NCI-H2196 treated with DMSO at 0.1 percent for 48 hours (cell line): Measurements from ENCODE around the gene APBB2.
"Not testable (repeated sequence)": the region's sequence is repeated elsewhere in the genome, so short reads cannot be mapped to it uniquely, and the experiment has no call there.

Source experiments
- DNase-seq: peaks from one replicate; lab custom pipeline; 2025; ENCODE audit not compliant: unreplicated experiment; lab: John Stamatoyannopoulos, UW

APBB2 gene

DNA sequence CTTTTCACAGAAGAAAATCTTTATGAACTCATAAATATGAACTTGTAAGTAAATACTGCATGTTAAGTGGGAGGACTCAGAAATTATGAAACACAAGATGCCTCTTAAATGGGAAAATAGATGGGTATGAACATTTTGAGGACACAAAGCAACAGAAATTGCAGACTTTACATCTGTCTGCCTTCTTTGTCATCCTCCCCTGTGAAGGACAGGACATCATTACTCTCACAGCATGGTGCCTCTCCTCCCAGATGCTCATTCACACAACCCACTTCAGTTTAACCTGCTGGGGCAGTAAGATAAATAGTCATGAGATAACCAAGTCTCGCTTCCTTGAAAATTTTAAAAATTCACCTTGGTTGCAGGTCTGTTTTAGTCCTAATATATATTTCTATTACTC is 144.5 kb downstream of the APBB2 start:
- DNase-seq = no peak

DNA sequence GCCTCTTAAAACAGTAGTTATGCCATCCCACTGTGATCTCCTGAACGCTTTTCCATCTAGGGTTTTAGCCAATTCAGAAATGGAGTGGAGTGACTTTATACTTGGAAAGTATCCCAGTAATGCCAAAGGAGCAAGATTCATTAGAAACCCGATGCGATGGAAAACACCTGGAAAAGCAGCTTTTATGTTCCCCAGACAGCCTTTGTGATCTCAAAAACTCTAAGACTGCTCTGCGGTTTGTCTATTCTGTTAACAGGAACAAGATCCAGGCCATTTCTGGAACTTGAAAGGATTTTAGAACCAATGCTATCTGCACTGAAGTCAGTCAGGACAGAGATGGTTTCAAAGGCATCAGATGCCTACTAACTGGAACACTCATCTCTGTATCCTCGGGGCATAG is 145.1 kb downstream of the APBB2 start:
- no peak for DNase-seq

DNA sequence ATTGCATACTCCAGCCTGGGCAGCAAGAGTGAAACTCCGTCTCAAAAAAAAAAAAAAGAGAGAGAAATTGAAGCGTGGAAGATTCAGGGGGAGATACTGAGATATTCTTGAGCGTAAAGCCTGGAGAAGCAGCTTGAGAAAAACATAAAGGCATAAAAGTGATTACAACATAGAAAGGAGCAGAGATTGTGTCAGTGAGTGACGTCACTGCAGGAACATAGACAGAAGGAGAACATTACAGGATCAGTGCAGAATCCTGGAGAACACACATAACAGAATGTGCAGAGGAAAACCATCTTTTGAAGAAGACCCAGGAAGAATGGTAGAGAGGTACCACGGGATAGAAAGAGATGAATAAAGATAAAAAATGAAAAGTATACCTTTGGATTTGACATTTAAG is 147.0 kb downstream of the APBB2 start:
- no peak for DNase-seq

DNA sequence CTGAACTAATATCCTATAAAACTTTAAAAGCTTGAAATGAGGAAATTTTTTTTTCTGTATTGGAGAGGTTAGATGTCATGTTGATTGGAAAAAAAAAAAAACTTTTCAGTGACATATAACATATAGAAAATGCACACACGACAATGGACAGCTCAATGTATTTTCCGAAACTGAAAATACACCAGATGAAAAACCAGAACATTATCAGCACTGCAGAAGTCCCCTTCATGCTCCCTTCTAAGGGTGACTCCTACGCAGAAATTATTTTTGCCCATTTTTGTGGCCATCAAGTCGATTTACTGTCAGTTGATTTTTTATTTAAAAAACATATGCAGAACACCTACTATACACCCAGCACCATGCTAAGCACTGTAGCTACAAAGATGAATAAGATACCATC is 148.3 kb downstream of the APBB2 start:
- DNase-seq = no peak

DNA sequence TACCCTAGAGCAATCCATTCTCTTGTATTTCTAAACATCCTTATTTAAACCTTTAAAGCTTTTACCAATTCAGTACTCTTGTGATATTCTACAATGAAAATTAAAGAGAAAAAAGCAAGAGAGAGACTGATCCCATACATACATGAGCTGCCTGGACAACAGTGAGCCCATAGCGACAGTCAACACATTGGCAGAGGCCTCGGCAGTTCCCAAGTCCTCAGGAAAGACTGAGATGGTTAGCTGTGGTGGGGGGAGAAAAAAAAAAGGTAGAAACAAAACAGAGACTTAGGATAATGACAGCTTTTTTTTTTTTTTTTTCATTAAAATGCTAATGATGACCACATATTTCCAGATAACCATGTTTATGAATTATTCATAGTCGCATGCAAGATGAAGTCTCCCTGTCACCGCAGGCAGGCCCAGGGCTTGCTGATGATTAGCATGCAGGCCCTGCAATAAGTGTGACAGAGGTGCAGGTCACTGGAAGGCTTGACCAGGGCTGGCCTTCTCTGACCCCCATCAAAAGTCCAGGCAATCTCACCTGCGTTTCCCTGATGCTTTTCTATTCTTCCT is 148.8 kb downstream of the APBB2 start:
- no peak for DNase-seq

DNA sequence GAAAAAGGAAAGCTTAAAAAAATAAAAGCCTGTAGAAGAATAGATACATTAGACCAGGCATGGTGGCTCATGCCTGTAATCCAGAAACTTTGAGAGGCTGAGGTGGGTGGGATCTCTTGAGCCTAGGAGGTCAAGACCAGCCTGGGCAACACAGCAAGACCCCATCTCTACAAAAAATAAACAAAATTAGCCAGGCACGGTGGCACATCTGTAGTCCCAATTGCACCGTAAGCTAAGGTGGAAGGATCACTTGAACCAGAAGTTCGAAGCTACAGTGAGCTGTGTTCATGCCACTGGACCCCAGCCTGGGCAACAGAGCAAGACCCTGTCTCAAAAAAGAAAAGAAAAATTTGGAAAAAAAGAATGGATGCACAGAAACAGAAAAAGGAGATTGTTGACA is 149.4 kb downstream of the APBB2 start:
- no peak for DNase-seq

DNA sequence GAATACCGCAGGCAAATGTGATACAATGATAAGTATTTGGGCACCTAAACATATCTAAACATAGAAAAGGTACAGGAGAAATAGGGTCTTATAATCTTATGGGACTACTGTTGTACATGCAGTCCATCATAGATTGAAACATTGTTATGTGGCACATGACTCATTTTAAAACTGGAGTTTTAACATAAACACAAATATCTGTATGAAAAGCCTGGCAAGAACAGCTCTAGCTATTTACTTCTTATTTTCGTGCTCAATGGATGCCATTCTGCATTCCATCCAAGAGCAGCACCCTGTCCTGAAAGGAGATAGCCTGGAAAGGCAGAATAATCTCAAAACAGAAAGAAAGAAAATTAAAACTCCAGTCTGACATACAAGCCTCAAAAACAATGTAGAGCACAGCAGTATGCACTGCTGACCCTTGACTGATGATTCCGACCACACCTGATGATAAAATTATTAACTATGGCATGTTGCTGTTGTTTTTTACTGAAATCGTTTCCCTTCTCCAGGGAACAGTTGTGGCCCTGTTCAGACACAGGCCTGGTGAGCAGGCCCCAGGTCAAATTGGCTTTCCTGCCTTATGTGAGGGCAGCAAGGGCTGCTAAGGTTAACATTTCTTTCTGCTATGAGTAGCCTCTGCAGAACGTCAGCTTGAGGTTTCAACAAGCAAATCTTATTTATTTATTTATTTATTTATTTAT is 152.7 kb downstream of the APBB2 start:
- no peak for DNase-seq

DNA sequence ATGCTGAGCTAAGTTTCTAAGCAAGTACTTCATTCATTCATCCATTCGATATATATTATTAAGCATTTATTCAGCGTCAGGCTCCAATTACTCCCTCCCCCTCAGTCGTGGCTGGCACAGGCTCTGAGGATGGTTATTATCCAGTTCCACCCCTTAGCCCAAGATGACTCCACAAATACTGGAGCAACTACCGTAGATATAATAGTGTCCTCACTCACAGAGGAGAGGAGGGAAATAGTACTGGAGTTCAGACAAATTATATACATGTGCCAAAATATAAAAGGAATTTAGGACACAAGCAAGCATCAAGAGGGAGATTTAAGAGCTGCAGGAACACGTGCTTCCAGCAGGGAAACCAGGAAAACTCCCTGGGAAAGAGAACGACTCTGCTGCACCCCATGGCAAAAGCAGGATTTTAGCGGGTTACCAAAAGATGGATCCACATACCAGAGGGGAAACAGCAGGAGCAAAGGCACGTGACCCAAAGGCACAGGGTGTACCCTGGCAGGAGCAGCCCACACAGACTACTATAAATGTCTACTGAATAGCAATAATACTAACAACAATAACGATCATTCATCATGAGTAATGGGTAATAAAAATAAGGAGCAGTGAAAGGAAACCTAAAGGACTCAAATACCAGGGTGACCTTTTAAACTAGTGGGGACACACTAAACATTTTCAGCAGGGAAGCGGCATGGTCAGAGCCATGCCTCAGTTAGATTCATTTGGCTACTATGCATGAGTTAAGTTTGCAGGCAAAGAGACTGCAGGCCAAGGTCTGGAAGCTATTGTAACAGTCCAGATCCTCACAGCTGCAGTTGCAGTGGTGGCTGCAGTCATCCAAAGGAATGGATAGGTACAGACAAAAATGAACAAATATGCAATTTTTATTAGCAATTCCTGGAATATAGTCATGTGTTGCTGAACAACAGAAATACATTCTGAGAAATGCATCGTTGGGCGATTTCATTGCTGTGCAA is 153.7 kb downstream of the APBB2 start:
- DNase-seq = no peak

DNA sequence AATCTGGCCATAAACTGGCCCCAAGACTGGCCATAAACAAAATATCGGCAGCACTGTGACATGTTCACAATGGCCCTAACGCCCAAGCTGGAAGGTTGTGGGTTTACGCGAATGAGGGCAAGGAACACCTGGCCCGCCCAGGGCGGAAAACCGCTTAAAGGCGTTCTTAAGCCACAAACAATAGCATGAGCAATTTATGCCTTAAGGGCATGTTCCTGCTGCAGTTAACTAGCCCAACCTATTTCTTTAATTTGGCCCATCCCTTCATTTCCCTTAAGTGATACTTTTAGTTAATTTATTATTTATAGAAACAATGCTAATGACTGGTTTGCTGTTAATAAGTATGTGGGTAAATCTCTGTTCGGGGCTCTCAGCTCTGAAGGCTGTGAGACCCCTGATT is 154.9 kb downstream of the APBB2 start:
- DNase-seq = not testable (repeated sequence)

DNA sequence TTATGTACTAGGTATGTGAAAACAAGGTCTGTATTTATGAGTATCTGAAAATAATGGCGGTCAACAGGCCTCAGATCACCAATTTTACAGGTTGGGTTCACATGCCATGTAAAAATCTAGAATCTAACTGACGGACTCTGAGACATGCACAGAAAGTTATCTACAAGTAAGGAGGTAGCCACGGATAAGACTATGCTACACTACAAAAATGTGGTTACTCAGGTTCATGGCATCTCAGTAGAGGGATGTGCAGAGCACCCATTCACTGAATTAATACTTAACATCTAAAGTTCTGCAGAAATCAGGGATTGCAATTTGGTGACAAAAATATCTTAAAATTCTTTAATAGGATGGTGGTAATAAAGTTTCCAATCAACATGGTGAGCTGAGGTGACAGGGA is 155.9 kb downstream of the APBB2 start:
- no peak for DNase-seq

DNA sequence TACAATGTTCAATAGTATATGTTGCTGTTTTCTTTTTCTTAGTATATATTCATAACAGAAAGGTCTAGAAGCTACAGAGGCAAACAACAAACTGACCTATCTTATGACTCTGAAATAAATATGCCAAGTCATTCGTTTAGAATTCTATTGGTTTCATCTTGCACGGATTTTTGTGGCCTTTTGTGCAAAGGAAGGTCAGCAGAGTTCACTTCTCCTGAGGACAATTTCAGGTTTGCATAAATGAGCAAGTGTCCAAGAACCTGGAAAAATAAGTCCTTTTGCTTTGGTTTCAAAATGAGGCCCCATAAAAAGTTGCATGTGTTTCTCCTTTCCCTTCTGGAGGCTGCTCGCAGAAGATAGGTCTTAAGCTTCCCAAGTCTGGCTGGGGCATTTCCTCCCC is 156.9 kb downstream of the APBB2 start:
- no peak for DNase-seq

DNA sequence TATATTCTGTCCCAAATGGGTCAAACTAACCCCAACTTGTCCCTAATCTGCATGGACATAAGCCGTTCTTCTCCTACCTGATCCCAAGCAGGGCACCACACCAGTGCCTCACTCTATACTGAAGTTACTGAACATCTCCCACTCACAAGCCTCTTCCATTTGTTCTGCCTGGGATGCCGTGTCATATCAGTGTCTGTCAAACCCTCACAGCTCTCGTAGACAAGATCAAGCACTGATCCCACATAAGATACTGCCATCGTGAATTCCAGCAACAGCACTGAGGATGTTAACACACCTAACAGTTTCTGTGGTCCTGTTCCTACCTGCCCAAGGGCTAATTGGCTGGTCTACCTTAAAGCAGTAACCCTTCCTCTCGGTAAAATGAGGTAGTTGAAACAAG is 162.1 kb downstream of the APBB2 start:
- DNase-seq = no peak

DNA sequence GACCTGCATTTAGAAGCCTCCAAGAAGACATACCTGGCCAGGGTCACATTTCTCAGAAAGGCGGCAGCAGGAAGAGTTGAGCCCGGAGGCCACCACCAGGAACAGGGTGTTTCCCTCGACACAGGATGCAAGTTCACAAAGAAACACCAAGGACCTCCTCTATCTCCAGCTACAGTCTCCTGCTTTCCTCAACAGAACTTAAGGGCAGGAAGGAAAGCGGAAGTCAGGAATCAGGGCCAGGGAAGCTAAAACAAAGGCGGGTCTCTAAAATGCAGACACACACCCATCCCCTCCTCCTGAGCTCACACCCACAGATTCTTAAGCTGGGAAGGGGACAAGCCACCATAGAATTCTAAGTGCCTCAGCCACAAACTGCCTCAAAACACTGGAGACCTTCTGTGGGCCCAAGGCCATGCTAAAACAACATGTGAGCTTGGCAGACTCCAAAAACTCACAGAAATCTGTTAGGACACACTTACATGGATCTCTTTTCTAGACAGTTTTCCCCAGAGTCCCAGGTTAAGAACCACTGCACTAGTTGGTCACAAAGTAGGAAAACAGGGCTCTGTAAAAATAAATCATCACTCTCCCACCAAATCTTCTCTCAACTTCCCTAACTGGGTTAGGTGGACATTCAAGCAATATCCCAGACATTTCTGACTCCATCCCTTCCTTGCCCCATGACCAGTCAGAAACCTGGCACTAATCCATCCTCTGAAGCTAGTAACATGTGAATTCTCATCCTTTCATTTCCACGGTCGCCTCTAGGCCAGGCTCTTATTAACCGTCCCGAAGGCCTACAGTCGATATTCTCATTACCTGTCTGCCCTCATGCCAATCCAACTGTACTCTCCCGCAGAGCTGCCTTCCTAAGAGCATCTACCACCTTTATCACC is 163.2 kb downstream of the APBB2 start:
- no peak for DNase-seq

DNA sequence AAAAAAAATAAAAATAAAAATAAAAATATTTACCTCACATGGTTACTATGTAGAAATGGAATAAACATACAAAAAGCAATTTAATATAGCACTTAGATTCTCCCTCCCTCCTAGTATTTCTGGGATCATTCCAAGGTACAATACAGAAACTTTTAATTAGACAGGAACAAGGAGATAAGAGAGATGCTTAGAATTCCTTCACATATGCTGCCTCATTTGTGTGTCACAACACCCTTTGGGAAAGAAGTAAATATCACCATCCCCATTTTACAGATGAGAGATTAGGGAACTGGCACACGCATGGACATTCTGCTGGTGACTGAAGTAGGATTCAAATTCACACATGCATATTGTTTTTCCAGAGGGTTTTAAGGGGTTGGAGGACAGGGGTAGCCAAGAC is 164.2 kb downstream of the APBB2 start:
- DNase-seq = no peak

DNA sequence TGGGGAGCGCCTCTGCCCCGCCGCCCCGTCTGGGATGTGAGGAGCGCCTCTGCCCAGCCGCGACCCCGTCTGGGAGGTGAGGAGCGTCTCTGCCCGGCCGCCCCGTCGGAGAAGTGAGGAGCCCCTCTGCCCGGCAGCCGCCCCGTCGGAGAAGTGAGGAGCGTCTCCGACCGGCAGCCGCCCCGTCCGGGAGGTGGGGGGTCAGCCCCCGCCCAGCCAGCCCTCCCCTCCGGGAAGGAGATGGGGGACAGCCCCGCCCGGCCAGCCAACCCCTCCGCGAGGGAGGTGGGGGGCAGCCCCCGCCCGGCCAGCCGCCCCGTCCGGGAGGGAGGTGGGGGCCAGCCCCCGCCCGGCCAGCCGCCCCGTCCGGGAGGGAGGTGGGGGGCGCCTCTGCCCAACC is 165.2 kb downstream of the APBB2 start:
- DNase-seq = not testable (repeated sequence)

DNA sequence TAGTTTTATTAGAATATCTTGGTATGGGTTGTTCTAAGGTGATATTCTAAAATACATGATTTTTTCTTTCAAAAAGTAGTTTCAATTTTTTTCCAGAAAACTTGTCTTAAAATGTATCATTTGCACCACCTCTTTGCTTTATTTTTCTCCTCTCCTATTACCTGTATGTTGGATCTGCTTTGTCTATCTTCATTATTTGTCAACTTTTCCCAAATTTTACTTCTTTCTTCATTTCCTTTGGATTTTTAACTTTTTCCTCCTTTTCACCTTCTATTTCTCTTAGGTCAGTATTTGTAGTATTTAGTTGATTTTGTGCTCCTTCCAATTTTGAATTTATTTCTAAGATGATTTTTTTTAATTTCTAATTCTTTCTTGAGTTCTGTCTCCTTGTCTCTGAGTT is 169.6 kb downstream of the APBB2 start:
- no peak for DNase-seq

DNA sequence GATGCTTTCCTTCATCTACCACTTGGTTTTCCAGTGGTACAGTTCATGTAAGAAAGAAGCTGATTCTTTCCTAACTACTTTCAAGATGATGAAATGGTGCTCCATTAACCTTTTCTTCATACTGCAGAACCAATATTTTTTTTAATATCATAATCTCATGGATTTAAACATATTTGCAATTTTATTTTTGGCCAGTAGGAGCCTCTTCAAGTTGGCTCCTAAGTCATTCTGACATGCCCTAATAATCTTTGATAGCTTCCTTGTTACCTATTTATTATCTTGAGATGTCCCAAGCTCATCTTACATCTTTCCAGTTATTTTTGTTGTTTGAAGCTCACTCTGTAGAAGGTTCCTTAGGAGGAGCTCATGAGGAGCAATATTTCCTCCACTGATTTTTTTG is 170.2 kb downstream of the APBB2 start:
- DNase-seq = no peak

DNA sequence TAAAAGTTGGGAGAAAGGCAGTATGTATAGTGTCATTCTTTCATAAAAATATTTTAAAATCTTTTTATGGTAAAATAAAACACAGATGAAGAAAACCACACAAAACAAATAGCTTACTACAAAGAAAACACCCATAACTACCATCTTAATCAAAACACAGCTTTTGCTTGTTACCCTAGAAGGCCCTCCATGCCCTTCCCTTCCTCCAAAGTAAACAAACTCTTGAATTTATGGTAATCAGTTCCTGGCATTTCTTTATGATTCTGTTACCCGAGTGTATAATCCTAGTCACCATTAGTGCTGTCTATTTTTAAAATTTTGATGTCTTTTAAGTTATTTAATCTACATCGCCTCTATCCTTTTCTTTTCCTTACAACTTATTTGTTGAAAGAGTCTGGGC is 170.9 kb downstream of the APBB2 start:
- DNase-seq = no peak

DNA sequence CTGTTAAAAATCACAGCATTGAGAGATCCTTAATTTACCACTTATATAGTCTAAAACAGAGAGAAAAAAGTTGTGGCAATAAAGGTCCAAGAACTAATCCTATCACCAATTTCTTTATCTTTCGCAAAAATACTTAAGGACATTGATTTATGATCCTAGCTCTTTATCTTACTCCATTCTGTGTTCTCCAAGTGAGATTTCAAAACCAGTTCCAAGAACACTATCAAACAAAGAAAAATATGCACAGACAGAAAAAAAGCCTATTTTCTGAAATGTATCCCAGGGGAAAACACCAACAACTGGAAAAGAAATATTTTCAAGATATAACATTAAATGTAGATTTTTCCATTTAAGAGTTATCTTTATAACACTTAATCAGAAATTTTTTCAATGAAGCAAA is 172.8 kb downstream of the APBB2 start:
- DNase-seq = no peak

DNA sequence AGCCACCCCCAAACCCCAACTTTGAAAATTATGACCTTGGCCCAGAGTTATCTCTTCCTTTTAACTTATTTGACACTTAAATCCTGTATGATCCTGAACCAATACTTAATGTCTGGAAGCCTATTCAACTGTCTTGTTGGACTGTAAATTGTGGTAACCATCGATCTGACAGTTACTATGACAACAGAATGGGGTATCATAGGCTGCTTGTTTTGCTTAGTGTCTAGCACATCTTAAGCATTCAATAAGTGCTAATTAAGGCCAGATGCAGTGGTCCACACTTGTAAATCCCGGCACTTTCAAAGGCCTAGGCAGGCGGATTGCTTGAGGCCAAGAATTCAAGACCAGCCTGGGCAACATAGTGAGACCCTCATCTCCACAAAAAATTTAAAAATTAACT is 175.0 kb downstream of the APBB2 start:
- no peak for DNase-seq

DNA sequence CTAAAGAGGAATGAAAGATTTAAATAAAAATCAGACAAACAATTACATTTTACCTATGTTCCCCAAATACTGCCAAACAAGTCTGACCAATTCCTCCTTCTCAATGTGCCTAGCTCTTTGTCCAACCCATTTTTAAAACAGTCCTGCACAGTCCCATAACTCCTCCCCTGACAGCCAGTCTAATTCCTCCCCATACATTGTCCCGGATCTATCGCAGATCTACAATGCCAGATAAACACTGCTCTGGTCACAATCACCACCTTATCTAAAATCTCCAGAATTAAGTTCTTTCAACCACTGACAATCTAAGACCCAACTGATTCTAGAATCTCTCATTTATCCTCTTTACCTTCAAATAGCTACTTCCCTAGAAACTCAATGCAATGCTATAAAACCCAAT is 176.0 kb downstream of the APBB2 start:
- DNase-seq = no peak
